Measurements from ENCODE around the gene PRKCB. TPM values are rescaled to one million over a fixed set of nuclear protein-coding genes. Genes with fewer than 3 reads are reported as not detected.

Gene PRKCB
- total and polyA plus RNA-seq, 9 donors: 0.38 to 5.0 (median 1.2) TPM

- no peak overlapping the region for H3K4me3 ChIP-seq
- TF ChIP-seq EP300 (IDR thresholded peaks at IDR 0.05) (no peak), CTCF (IDR thresholded peaks at IDR 0.05) (no peak), POLR2A (IDR thresholded peaks at IDR 0.05) (no peak)
- 56 to 73% (median 56%) methylated on average over 3 of the region's 3 CpGs for WGBS, 3 donors
- no peaks in the 10 kb centered on the region for H3K36me3 ChIP-seq
- no peaks in the 10 kb centered on the region for H3K27me3 ChIP-seq
- no peak for DNase-seq
- H3K4me1 ChIP-seq (ENCODE audit: insufficient read depth): no peaks in the 10 kb centered on the region
- H3K27ac ChIP-seq: no peak overlapping the region
- H3K9me3 ChIP-seq: no peaks in the 10 kb centered on the region
- intact Hi-C loops (cut with DNase I): no loop called here
These were observed 379.2 kb downstream of the PRKCB start for GRCh38 chr16:24214992-24215391.

GRCh38 chr16:24216961-24217360 lies 381.2 kb downstream of the PRKCB start:
- Histone ChIP-seq H3K27ac (no peak overlapping the region), H3K27me3 (no peaks in the 10 kb centered on the region), H3K4me3 (no peak overlapping the region), H3K36me3 (no peaks in the 10 kb centered on the region), H3K4me1 (ENCODE audit: insufficient read depth) (no peaks in the 10 kb centered on the region), H3K9me3 (no peaks in the 10 kb centered on the region)
- DNase-seq: no peak
- intact Hi-C loops (cut with DNase I): no loop called here
- TF ChIP-seq POLR2A (IDR thresholded peaks at IDR 0.05) (no peak), EP300 (IDR thresholded peaks at IDR 0.05) (no peak), CTCF (IDR thresholded peaks at IDR 0.05) (no peak)

- WGBS, 3 donors: 58 to 77% (median 69%) methylated on average over 3 of the region's 3 CpGs
- intact Hi-C loops (cut with DNase I): no loop called here
- TF ChIP-seq POLR2A (IDR thresholded peaks at IDR 0.05) (no peak), EP300 (IDR thresholded peaks at IDR 0.05) (no peak), CTCF (IDR thresholded peaks at IDR 0.05) (no peak)
- Histone ChIP-seq H3K27me3 (no peaks in the 10 kb centered on the region), H3K9me3 (no peaks in the 10 kb centered on the region), H3K4me1 (ENCODE audit: insufficient read depth) (no peaks in the 10 kb centered on the region), H3K27ac (no peak overlapping the region), H3K36me3 (no peaks in the 10 kb centered on the region), H3K4me3 (no peak overlapping the region)
- no peak for DNase-seq
These were observed 381.7 kb downstream of the PRKCB start for GRCh38 chr16:24217461-24217860.

- no peaks in the 10 kb centered on the region for H3K4me1 ChIP-seq (ENCODE audit: insufficient read depth)
- H3K36me3 ChIP-seq: no peaks in the 10 kb centered on the region
- intact Hi-C loops (cut with DNase I): no loop called here
- no peak overlapping the region for H3K4me3 ChIP-seq
- no peak for TF ChIP-seq POLR2A (IDR thresholded peaks at IDR 0.05)
- no peak for TF ChIP-seq CTCF (IDR thresholded peaks at IDR 0.05)
- TF ChIP-seq EP300 (IDR thresholded peaks at IDR 0.05): no peak
- H3K27ac ChIP-seq: no peak overlapping the region
- no peak for DNase-seq
- no peaks in the 10 kb centered on the region for H3K9me3 ChIP-seq
- WGBS, 3 donors: 81 to 93% (median 91%) methylated on average over 4 of the region's 4 CpGs
- no peaks in the 10 kb centered on the region for H3K27me3 ChIP-seq
These were observed 382.5 kb downstream of the PRKCB start for GRCh38 chr16:24218299-24218698.

- Histone ChIP-seq H3K27ac (no peak overlapping the region), H3K36me3 (no peaks in the 10 kb centered on the region), H3K27me3 (no peaks in the 10 kb centered on the region), H3K4me3 (no peak overlapping the region), H3K9me3 (no peaks in the 10 kb centered on the region), H3K4me1 (ENCODE audit: insufficient read depth) (no peaks in the 10 kb centered on the region)
- 81 to 94% (median 89%) methylated on average over 2 of the region's 2 CpGs for WGBS, 3 donors
- DNase-seq: no peak
- intact Hi-C loops (cut with DNase I): no loop called here
- TF ChIP-seq CTCF (IDR thresholded peaks at IDR 0.05) (no peak), EP300 (IDR thresholded peaks at IDR 0.05) (no peak), POLR2A (IDR thresholded peaks at IDR 0.05) (no peak)
These were observed 385.4 kb downstream of the PRKCB start for GRCh38 chr16:24221219-24221618.

All from ovary (tissue), 9 donors.